NCI-H146 treated with DMSO at 0.1 percent for 48 hours (cell line): ENCODE results near the gene RASSF5.

Source experiments
- DNase-seq: peaks from one replicate; lab custom pipeline; 2025; ENCODE audit not compliant: unreplicated experiment; lab: John Stamatoyannopoulos, UW

Gene RASSF5

GRCh38 chr1:206544562-206545257, 37.4 kb downstream of the RASSF5 start:
- peak; percentile 45 for DNase-seq

- no peak for DNase-seq
Measured at GRCh38 chr1:206545351-206545750, 38.0 kb downstream of the RASSF5 start.

- DNase-seq, result no peak
Measured at GRCh38 chr1:206547104-206547503, 39.8 kb downstream of the RASSF5 start.

- no peak for DNase-seq
Measured at GRCh38 chr1:206550446-206550845, 43.1 kb downstream of the RASSF5 start.

DNA sequence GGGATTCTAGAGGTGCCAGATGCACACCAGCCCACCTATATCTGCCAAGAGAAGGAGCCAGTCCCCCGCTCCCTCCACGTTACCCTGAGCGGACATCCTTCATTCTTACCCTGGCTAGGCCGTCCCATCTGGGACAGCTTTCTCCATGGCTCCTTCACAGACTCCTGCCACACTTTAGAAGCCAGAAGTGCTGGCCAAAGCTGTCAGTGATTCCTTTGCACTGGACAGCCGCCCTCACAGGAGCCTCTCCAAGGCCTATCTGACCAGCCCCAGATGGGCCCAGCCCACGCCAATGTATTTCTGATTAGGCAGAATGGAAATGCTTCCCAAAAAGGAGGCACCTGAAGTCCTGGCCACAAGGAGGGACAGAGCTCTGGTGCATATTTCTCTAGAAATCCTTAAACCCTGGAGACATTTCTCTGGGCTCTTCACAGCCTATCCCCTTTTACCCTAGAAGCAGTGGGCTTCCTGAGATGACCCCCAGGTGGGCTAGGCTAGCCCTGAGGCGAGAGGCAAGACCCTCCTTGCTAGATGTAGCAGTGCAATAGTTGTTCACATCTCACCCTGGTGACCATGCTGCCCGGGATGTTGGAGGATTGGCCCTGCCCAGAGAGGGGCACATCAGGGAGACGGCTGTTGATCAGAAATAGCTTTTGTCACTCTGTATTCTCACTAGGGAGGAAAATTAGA, 44.1 kb downstream of the RASSF5 start:
- DNase-seq, result no peak

- no peak for DNase-seq
Measured at GRCh38 chr1:206551986-206552326, 44.6 kb downstream of the RASSF5 start.

- no peak for DNase-seq
Measured at GRCh38 chr1:206554211-206554610, 46.9 kb downstream of the RASSF5 start.

DNA sequence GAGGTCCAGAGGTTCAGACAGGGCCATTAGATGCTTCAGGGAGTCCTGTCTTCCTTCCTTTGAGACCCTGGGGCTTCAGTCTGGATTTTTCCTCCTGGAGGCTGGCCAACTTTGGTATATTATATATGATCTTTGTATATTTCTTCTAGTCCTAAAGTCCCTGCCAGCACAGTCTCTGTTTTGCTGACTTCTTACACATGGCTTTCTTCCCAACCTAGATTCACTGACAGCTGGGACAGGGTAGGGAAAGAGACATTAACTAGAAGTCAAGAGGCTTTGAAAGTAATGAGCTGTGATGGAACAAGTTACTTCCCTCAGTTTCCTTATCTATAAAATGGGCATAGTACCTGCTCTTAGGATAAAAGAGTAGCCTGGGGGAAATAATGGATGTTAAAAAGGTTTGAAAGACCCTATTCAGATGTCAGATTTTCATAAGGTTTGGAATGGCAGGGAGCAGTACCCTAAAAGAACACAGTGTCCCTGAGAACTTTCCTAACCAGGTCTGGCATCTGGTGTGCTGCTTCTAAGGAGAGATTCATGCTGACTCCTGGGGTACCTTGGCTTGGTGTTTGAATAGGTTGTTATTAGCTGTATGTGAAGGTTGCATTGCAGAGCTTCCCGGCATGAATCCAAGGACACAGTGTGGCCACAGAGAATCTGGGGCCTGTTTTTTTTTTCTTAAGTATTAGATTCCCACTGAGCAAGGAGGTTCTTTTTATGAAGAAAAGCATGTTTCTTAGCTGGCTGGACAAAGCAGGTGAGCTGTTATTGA, 47.6 kb downstream of the RASSF5 start:
- no peak for DNase-seq

GRCh38 chr1:206555473-206555935, 48.2 kb downstream of the RASSF5 start:
- no peak for DNase-seq

DNA sequence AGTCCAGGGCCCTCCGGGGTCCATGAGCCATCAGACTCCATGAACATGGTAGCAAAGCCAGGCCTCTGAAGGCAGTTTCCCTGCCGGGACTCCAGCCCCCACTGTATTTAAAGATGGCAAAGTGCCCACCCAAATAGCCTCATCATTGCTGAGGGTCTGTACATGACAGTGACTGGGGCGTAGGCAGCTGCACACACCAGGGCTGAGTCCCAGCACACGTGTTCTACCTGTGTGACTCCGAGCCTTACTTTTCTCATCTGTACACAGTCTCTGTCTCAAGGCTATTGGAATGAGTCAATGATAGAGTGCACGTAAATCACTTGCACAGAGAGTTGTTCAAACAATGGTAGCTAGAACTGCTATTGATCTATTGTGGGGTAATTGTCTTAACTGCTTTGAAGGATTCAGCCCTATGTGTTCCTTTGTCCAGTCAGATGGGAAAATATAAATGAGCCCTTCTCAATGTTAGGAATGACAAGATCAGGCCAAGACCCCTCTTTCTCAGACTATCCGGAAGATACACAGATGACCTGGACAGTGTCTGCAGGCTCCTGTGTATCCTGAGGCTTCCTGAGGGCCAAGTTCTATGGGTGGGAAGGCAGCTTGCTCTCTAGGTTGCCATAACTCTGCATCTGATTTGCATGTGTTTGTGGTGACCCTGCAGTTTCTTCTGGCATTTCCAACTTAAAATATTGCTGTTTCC, 48.9 kb downstream of the RASSF5 start:
- DNase-seq, result peak; percentile 72

GRCh38 chr1:206556750-206557635, 49.7 kb downstream of the RASSF5 start:
- DNase-seq, result peak; percentile 64

DNA sequence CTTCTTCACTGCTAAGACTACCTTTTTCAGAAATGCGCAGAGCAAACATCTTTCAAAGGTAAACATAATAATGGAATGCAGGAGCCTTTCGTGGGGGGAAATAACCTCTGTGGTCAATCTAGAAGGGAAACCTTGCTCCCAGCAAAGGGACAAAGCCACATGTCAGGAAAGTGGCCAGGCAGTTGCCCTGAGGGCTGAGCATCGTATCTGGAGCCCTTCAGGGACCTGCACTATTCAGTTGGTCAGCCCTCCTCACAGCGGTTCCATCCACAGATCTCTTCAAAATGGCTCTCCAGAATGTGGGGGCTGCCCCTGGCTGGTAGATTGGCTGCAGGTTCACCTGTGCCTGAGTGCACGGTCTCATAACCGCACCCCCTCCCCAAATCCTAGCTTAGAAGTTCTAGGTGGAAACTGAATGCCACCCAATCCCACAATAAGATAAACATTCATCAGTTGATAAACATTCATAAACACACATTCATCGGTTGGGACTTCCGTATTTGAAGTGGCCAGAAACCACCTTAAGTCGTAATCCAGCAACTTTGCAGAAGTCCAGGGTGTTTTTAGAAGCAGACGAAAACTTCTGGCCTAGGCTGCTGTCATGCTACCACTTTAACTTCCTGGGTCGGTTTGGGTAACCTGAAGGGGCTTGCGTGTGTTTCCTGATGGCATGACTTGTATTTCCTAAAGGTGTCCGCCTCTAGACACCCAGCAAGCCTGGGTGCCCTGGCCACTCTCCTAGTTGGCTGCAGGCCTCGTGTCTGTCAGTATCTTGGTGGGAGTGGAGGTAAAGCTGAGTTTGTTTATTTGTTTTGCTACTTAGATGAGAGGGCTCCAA, 50.5 kb downstream of the RASSF5 start:
- DNase-seq, result no peak

GRCh38 chr1:206558794-206559671, 51.7 kb downstream of the RASSF5 start:
- no peak for DNase-seq

DNA sequence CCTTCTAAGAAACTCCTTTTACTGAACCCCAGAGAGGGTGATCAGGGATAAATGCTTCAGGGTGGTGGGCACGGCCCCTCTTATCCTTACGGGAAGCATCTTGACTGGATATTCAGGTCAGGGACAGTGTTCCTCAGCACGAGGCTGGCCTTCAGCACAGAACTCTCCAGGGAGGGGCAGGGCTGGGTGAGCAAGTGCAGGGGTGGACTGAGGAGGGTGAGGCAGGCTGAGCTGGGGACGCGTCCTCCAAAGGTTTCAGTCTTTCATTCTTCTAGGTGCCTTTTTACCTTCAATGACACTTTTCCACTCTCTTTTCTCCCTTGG, 52.3 kb downstream of the RASSF5 start:
- DNase-seq, result no peak

DNA sequence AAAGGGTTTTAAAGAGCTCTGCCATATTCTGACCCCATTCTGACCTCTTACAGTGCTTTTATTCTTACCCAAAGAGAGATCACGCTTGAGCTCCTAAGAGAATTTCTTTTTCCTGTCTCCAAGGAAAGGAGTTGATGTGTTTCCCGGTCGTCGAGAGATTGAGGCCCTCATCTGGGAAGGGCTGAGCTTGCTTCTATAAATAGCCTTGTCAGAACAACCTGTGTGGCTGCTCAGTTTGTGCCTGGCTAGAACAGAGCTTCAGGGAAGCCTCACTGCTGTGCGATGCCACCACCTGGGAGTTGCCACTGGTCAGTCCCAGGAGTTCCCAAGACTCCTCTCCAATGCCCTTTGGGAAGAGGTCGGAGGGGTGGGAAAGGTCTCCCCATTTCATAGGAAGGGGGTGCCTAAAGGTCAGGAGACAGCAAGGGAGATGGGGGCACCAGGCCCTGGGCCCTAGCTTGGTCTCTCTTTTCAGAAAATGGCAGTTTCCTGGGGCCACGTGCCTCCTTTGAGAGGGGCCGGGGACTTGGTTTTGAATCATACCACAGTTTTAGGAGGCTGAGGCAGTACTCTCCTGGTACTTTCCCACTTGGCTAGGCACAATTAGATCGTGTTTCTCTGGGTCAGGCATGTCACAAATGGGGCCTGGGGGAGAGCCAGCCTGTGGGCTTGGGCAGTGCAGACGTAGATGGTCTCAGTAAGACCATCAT, 52.8 kb downstream of the RASSF5 start:
- no peak for DNase-seq

DNA sequence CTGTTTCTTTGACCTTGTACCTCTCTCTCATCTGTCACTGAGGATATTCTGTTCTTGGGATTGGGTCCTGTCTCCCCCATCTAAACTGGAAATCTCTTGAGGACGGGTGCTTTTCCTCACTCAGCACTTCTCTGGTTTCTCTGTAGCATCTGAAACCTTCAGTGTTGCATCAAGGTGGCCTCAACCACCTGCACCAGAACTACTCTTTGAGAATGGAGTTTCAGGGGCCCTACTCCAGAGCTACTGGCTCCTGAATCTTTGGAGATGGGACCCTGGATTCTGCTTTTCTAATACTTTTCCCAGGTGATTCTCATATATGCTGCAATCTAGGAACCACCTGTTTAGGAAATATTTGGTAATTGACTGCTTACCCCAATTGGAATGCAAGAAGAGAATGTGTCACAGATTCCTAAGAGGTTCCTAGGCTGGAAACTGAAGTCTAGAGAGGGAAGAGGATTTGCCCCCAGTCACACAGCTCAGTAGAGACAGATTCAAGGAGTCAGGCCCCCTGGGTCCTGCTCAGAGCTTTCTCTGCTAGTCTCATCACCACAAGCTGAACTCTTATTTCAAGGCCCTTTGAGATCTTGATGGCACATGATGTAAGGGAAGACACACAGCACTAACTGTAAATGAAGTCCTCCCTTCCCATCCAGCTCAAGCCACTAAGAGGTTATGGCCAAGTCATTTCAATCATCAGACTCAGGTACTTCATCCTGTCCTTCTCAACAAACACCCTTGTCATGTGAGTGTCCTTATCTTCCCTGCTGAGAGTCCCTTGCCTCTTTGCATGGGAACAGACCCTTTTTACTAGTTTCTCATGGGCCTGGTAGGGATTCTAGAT, 56.3 kb downstream of the RASSF5 start:
- DNase-seq, result no peak

- no peak for DNase-seq
Measured at GRCh38 chr1:206565995-206566394, 58.7 kb downstream of the RASSF5 start.
